HepG2 (cell line): ENCODE results near the gene TYMP. TPM values are rescaled to one million over a fixed set of nuclear protein-coding genes. Genes with fewer than 3 reads are reported as not detected.
A peak's percentile ranks its signal among the peaks of the same experiment; 100 is the strongest.
"Not testable (repeated sequence)": the region's sequence is repeated elsewhere in the genome, so short reads cannot be mapped to it uniquely, and the experiment has no call there.

Experiments used
- ADNP ChIP-seq: sonication (generic); formaldehyde crosslinking; IDR thresholded peaks from 2 replicates; pipeline ENCODE4 v1.4.0; 2020; ENCODE audit warnings: missing genetic modification reagents
- CEBPB ChIP-seq: IDR thresholded peaks from 2 replicates; pipeline ENCODE4 v1.6.1; 2011; ENCODE audit warnings: low read depth, low read length, improper control_type of control experiment, borderline replicate concordance
- EP300 ChIP-seq, 3 experiments: sonication (generic) in 1 of 3; formaldehyde crosslinking in 1 of 3; IDR thresholded peaks; 2 replicates each; pipeline versions ENCODE4 v1.5.1 to v1.6.1; 2011 to 2020; ENCODE audit warnings: low read depth in 2 of 3, low read length in 2 of 3, borderline replicate concordance in 1 of 3, improper control_type of control experiment in 1 of 3, mild to moderate bottlenecking in 1 of 3, missing genetic modification reagents in 1 of 3, moderate library complexity in 1 of 3
- FOXA1 ChIP-seq, 2 experiments: fragments of 450-650 bp in 1 of 2; sonication (generic) in 1 of 2; formaldehyde crosslinking in 1 of 2; IDR thresholded peaks; 2 replicates each; pipeline versions ENCODE4 v1.4.0 to v1.6.1; 2016 to 2020; ENCODE audit warnings: missing genetic modification reagents in 1 of 2
- FOXA3 ChIP-seq: IDR thresholded peaks from 2 replicates; pipeline ENCODE4 v1.6.1; 2016; ENCODE audit warnings: missing genetic modification reagents, missing compliant biosample characterization
- FOXP1 ChIP-seq, 2 experiments: fragments of 450-650 bp in 1 of 2; IDR thresholded peaks; 2 replicates each; pipeline ENCODE4 v1.6.1; 2017 to 2018; ENCODE audit warnings: antibody characterized with exemption in 1 of 2
- JUNB ChIP-seq: sonication (generic); formaldehyde crosslinking; IDR thresholded peaks from 2 replicates; pipeline ENCODE4 v1.8.0; 2022; ENCODE audit warnings: missing genetic modification reagents, mild to moderate bottlenecking, borderline replicate concordance
- JUND ChIP-seq: sonication (generic); formaldehyde crosslinking; IDR thresholded peaks from 2 replicates; pipeline ENCODE4 v1.8.0; 2022; ENCODE audit warnings: mild to moderate bottlenecking, missing genetic modification reagents
- KAT8 ChIP-seq: IDR thresholded peaks from 2 replicates; pipeline ENCODE4 v1.6.1; 2016; ENCODE audit warnings: missing genetic modification reagents, missing compliant biosample characterization
- RARA ChIP-seq: IDR thresholded peaks from 2 replicates; pipeline ENCODE4 v1.6.1; 2016; ENCODE audit warnings: missing genetic modification reagents, missing compliant biosample characterization
- RCOR2 ChIP-seq: IDR thresholded peaks from 2 replicates; pipeline ENCODE4 v1.6.1; 2016; ENCODE audit warnings: missing biosample characterization, missing genetic modification reagents
- TBX2 ChIP-seq: sonication (generic); formaldehyde crosslinking; IDR thresholded peaks from 2 replicates; pipeline ENCODE4 v1.5.0; 2020; ENCODE audit warnings: missing genetic modification reagents, mild to moderate bottlenecking, borderline replicate concordance
- ZMYM3 ChIP-seq: sonication (generic); formaldehyde crosslinking; IDR thresholded peaks from 2 replicates; pipeline ENCODE4 v1.5.1; 2020; ENCODE audit warnings: mild to moderate bottlenecking, missing genetic modification reagents
- ZNF121 ChIP-seq: sonication (generic); formaldehyde crosslinking; IDR thresholded peaks from 2 replicates; pipeline ENCODE4 v1.5.0; 2020; ENCODE audit warnings: mild to moderate bottlenecking, missing genetic modification reagents
- ZNF292 ChIP-seq: sonication (generic); formaldehyde crosslinking; IDR thresholded peaks from 2 replicates; pipeline ENCODE4 v1.8.1; 2022; ENCODE audit warnings: mild to moderate bottlenecking, low read depth, missing genetic modification reagents, borderline replicate concordance
- ZNF644 ChIP-seq: IDR thresholded peaks from 2 replicates; pipeline ENCODE4 v1.6.1; 2016; ENCODE audit warnings: low read depth
- polyA plus RNA-seq, 8 experiments: library from polyadenylated mRNA; depleted of rRNA in 3 of 8; stranded (reverse) in 7 of 8; unstranded in 1 of 8; fragments of >200 nt; fragmentation: Illumina TruSeq in 4 of 8; extraction: Trizol in 4 of 8; gene quantifications; 2 replicates each; pipeline versions ENCODE4 v1.2.1 to v1.2.3, GENCODE V29; 2011 to 2016; ENCODE audit warnings: low read depth in 4 of 8, missing spikeins in 1 of 8, mixed read lengths in 1 of 8; ENCODE audit not compliant: insufficient read depth in 1 of 8
- total RNA-seq, 5 experiments: library from RNA; depleted of rRNA; stranded (reverse); fragments of >200 nt; fragmentation: Illumina TruSeq; extraction: Trizol; gene quantifications; 2 replicates each; pipeline ENCODE4 v1.2.3, GENCODE V29; 2016; ENCODE audit warnings: low read depth in 1 of 5
- TF ChIP-seq, protein P1 (sequence below): IDR thresholded peaks from 2 replicates; pipeline ENCODE4 v1.6.1; 2016; ENCODE audit warnings: mild to moderate bottlenecking
- TF ChIP-seq, protein P2 (sequence below): sonication (generic); formaldehyde crosslinking; IDR thresholded peaks from 2 replicates; pipeline ENCODE4 v1.4.0; 2020; ENCODE audit warnings: missing genetic modification reagents
- TF ChIP-seq, protein P3 (sequence below): sonication (generic); formaldehyde crosslinking; IDR thresholded peaks from 2 replicates; pipeline ENCODE4 v1.4.0; 2020; ENCODE audit warnings: missing genetic modification reagents
- TF ChIP-seq, protein P4 (sequence below), 2 experiments: fragments of 450-650 bp in 1 of 2; sonication (generic) in 1 of 2; formaldehyde crosslinking; IDR thresholded peaks; 2 replicates each; pipeline versions ENCODE4 v1.5.0 to v1.8.0; 2020 to 2022; ENCODE audit warnings: mild to moderate bottlenecking in 1 of 2, missing genetic modification reagents in 1 of 2
- TF ChIP-seq, protein P5 (sequence below): sonication (generic); formaldehyde crosslinking; IDR thresholded peaks from 2 replicates; pipeline ENCODE4 v1.4.0; 2020; ENCODE audit warnings: missing genetic modification reagents, mild to moderate bottlenecking, borderline replicate concordance

TYMP gene
- total and polyA plus RNA-seq, 2 of the 13 experiments (the other 11 are each of a cell fraction or from before 2014, with no cell fraction given), result 3.9 to 4.3 TPM

DNA sequence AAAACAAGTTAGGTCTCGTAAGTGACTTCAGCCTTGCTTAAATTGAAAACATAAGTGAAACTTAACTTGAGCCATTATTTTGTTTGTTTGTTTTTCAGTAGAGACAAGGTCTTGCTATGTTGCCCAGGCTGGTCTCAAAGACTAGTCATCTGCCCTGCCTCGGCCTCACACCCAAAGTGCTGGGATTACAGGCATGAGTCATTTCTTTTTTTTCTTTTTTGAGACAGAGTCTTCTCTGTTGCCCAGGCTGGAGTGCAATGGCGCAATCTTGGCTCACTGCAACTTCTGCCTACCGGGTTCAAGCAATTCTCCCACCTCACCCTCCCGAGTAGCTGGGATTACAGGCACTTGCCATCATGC is 11.8 kb upstream of the TYMP start (continued):
- not testable (repeated sequence) for TF ChIP-seq FOXP1 (IDR thresholded peaks at IDR 0.05); EP300 (CRISPR knock-in tag; IDR thresholded peaks at IDR 0.05; ENCODE audit: borderline replicate concordance); FOXA1 (IDR thresholded peaks at IDR 0.05)
- TF ChIP-seq FOXP1 (CRISPR knock-in tag; IDR thresholded peaks at IDR 0.05) (0 out of 2 replicates have a peak, but pooled peaks have one; percentile 20), JUNB (CRISPR knock-in tag) (peak; percentile 59; the same call in 1 of the 2 replicates), FOXA3 (CRISPR knock-in tag) (peak; percentile 25; the same call in 1 of the 2 replicates), KAT8 (CRISPR knock-in tag) (0 out of 2 replicates have a peak, but pooled peaks have one; percentile 26), RCOR2 (peak; percentile 26; the same call in 1 of the 2 replicates), EP300 (IDR thresholded peaks at IDR 0.05; ENCODE audit: low read depth in 2 of 2, low read length in 2 of 2) (0 out of 4 replicates have a peak, but pooled peaks of 1 of the 2 experiments have one; percentile 15), FOXA1 (CRISPR knock-in tag; IDR thresholded peaks at IDR 0.05) (peak; percentile 24; the same call in 1 of the 2 replicates), RARA (CRISPR knock-in tag) (peak; percentile 36; the same call in 1 of the 2 replicates), CEBPB (peak; percentile 82), ZNF121 (CRISPR knock-in tag) (peak; percentile 98), TBX2 (CRISPR knock-in tag) (peak; percentile 38; the same call in 1 of the 2 replicates), ZMYM3 (peak; percentile 84), ZNF292 (CRISPR knock-in tag) (0 out of 2 replicates have a peak, but pooled peaks have one; percentile 37), ZNF644 (CRISPR knock-in tag) (0 out of 2 replicates have a peak, but pooled peaks have one; percentile 43), ADNP (0 out of 2 replicates have a peak, but pooled peaks have one; percentile 12), JUND (CRISPR knock-in tag) (peak; percentile 48; the same call in 1 of the 2 replicates)
- TF ChIP-seq, protein P1, sequence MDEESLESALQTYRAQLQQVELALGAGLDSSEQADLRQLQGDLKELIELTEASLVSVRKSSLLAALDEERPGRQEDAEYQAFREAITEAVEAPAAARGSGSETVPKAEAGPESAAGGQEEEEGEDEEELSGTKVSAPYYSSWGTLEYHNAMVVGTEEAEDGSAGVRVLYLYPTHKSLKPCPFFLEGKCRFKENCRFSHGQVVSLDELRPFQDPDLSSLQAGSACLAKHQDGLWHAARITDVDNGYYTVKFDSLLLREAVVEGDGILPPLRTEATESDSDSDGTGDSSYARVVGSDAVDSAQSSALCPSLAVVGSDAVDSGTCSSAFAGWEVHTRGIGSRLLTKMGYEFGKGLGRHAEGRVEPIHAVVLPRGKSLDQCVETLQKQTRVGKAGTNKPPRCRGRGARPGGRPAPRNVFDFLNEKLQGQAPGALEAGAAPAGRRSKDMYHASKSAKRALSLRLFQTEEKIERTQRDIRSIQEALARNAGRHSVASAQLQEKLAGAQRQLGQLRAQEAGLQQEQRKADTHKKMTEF, result peak; percentile 44; the same call in 1 of the 2 replicates
- TF ChIP-seq, protein P2, sequence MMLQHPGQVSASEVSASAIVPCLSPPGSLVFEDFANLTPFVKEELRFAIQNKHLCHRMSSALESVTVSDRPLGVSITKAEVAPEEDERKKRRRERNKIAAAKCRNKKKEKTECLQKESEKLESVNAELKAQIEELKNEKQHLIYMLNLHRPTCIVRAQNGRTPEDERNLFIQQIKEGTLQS (CRISPR knock-in tag), result peak; percentile 73
- TF ChIP-seq, protein P3, sequence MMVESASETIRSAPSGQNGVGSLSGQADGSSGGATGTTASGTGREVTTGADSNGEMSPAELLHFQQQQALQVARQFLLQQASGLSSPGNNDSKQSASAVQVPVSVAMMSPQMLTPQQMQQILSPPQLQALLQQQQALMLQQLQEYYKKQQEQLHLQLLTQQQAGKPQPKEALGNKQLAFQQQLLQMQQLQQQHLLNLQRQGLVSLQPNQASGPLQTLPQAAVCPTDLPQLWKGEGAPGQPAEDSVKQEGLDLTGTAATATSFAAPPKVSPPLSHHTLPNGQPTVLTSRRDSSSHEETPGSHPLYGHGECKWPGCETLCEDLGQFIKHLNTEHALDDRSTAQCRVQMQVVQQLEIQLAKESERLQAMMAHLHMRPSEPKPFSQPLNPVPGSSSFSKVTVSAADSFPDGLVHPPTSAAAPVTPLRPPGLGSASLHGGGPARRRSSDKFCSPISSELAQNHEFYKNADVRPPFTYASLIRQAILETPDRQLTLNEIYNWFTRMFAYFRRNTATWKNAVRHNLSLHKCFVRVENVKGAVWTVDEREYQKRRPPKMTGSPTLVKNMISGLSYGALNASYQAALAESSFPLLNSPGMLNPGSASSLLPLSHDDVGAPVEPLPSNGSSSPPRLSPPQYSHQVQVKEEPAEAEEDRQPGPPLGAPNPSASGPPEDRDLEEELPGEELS (CRISPR knock-in tag), result peak; percentile 17; the same call in 1 of the 2 replicates
- TF ChIP-seq, protein P4, sequence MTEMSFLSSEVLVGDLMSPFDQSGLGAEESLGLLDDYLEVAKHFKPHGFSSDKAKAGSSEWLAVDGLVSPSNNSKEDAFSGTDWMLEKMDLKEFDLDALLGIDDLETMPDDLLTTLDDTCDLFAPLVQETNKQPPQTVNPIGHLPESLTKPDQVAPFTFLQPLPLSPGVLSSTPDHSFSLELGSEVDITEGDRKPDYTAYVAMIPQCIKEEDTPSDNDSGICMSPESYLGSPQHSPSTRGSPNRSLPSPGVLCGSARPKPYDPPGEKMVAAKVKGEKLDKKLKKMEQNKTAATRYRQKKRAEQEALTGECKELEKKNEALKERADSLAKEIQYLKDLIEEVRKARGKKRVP (CRISPR knock-in tag; IDR thresholded peaks at IDR 0.05), result 0 out of 4 replicates have a peak, but pooled peaks of 1 of the 2 experiments have one; percentile 11
- TF ChIP-seq, protein P5, sequence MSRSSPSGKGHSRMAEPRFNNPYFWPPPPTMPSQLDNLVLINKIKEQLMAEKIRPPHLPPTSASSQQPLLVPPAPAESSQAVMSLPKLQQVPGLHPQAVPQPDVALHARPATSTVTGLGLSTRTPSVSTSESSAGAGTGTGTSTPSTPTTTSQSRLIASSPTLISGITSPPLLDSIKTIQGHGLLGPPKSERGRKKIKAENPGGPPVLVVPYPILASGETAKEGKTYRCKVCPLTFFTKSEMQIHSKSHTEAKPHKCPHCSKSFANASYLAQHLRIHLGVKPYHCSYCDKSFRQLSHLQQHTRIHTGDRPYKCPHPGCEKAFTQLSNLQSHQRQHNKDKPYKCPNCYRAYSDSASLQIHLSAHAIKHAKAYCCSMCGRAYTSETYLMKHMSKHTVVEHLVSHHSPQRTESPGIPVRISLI (CRISPR knock-in tag), result peak; percentile 81; the same call in 1 of the 2 replicates
